K562 (cell line): Measurements from ENCODE around the gene ACSBG1. TPM values are rescaled to one million over a fixed set of nuclear protein-coding genes. Genes with fewer than 3 reads are reported as not detected.

Experiments
- ATAC-seq: fragments of 200-7000 bp; cut with Tn5 transposase; 3 replicates; pipeline ENCODE4 v1.9.1; 2020; ENCODE audit warnings: moderate library complexity
- BruUV-seq: library from RNA; stranded (reverse); fragments of 400-500 nt; replicated peaks from 2 replicates; lab custom pipeline; 2021; lab: Mats Ljungman, UMichigan
- CTCF ChIA-PET: fragments of 300-600 bp; formaldehyde crosslinking; extraction: SDS; loops from one replicate; lab custom pipeline; 2021; ENCODE audit warnings: low intra/inter-chr PET ratio; lab: Yijun Ruan, JAX
- POLR2A ChIA-PET: fragments of 300-600, 350-650 bp; sonication (Branson Sonifier 250); formaldehyde crosslinking; extraction: SDS; loops from one replicate; lab custom pipeline; 2021; ENCODE audit warnings: antibody characterized with exemption, inconsistent platforms; lab: Yijun Ruan, JAX
- DNase-seq, 4 experiments: peaks; one replicate each; pipeline versions ENCODE4 v3.0.0 to v3.0.0-alpha.2; 2011 to 2018; ENCODE audit warnings: low spot score in 3 of 4, mixed read lengths in 3 of 4; ENCODE audit errors: extremely low read depth in 1 of 4
- FAIRE-seq: peaks from 2 replicates; lab custom pipeline; 2011; peaks lifted over from hg19 to GRCh38; lab: Jason Lieb, UNC
- H2AFZ ChIP-seq: 2 replicates; pipeline ENCODE4 v1.6.0; 2011; ENCODE audit warnings: low read depth, low read length, control low read depth, inconsistent platforms
- H3K27ac ChIP-seq: fragments of 200-600 bp; 3 replicates; pipeline ENCODE4 v1.8.0; 2011; ENCODE audit warnings: low read depth, mild to moderate bottlenecking, control low read depth, inconsistent platforms, low read length, moderate library complexity, mixed read lengths; ENCODE audit errors: extremely low read depth
- H3K27me3 ChIP-seq, 2 experiments: fragments of 300-600 bp in 1 of 2; 2 replicates in 1 of 2; 3 replicates in 1 of 2; pipeline versions ENCODE4 v1.6.0 to v1.8.0; 2011; ENCODE audit warnings: inconsistent platforms in 2 of 2, low read length in 2 of 2, mild to moderate bottlenecking in 1 of 2, mixed read lengths in 1 of 2, moderate library complexity in 1 of 2; ENCODE audit not compliant: control insufficient read depth in 2 of 2, insufficient read depth in 2 of 2
- H3K36me3 ChIP-seq: fragments of 300-600 bp; 3 replicates; pipeline ENCODE4 v1.8.0; 2011; ENCODE audit warnings: mild to moderate bottlenecking, low read length, inconsistent platforms; ENCODE audit not compliant: control insufficient read depth, insufficient read depth
- H3K4me1 ChIP-seq, 2 experiments: fragments of 200-600 bp in 1 of 2; replicated peaks in 1 of 2; 2 replicates in 1 of 2; 3 replicates in 1 of 2; pipeline versions ENCODE4 v1.5.1 to v1.8.0; 2011; ENCODE audit warnings: inconsistent platforms in 2 of 2, low read length in 2 of 2, mild to moderate bottlenecking in 1 of 2, mixed read lengths in 1 of 2, moderate library complexity in 1 of 2; ENCODE audit not compliant: control insufficient read depth in 2 of 2, insufficient read depth in 2 of 2
- H3K4me2 ChIP-seq: 2 replicates; pipeline ENCODE4 v1.6.1; 2011; ENCODE audit warnings: low read length, control low read depth, inconsistent platforms, mixed read lengths; ENCODE audit not compliant: insufficient read depth
- H3K4me3 ChIP-seq: fragments of 200-600 bp; sonication (generic), shearing (Covaris generic); 2 replicates; pipeline ENCODE4 v1.5.1; 2016; ENCODE audit warnings: control low read depth, inconsistent platforms
- H3K79me2 ChIP-seq: fragments of 200-600 bp; 3 replicates; pipeline ENCODE4 v1.8.0; 2011; ENCODE audit warnings: low read length, inconsistent platforms; ENCODE audit not compliant: control insufficient read depth, insufficient read depth
- H3K9ac ChIP-seq, 2 experiments: 2 replicates each; pipeline versions ENCODE4 v1.6.0 to v1.6.1; 2011; ENCODE audit warnings: low read depth in 2 of 2, low read length in 2 of 2, control low read depth in 1 of 2, inconsistent platforms in 1 of 2, mild to moderate bottlenecking in 1 of 2, mixed read lengths in 1 of 2; ENCODE audit not compliant: insufficient read depth in 1 of 2
- H3K9me1 ChIP-seq: one replicate; pipeline ENCODE4 v1.6.0; 2011; ENCODE audit warnings: inconsistent platforms, mild to moderate bottlenecking, low read length, moderate library complexity; ENCODE audit not compliant: control insufficient read depth, insufficient read depth
- H3K9me3 ChIP-seq: replicated peaks from 2 replicates; pipeline ENCODE4 v1.5.1; 2011; ENCODE audit warnings: low read depth, low read length, inconsistent platforms; ENCODE audit not compliant: control insufficient read depth, insufficient read depth
- H4K20me1 ChIP-seq: replicated peaks from 2 replicates; pipeline ENCODE4 v1.6.1; 2011; ENCODE audit warnings: low read length, inconsistent platforms, mixed read lengths; ENCODE audit not compliant: control insufficient read depth, insufficient read depth
- MBD1 ChIP-seq: fragments of 250-450 bp; sonication (Bioruptor Pico); IDR thresholded peaks from 2 replicates; pipeline ENCODE4 v1.8.0; 2022; ENCODE audit warnings: inconsistent platforms
- NCOA2 ChIP-seq, 2 experiments: fragments of 450-650 bp; IDR thresholded peaks; 2 replicates each; pipeline ENCODE4 v1.6.1; 2018; ENCODE audit warnings: mild to moderate bottlenecking in 2 of 2, moderate library complexity in 1 of 2; ENCODE audit not compliant: partially characterized antibody in 2 of 2
- PCBP1 ChIP-seq: fragments of 200-400 bp; formaldehyde crosslinking; IDR thresholded peaks from 2 replicates; pipeline ENCODE4 v1.6.1; 2018; ENCODE audit warnings: mild to moderate bottlenecking, low read depth, low read length; ENCODE audit not compliant: poor library complexity, severe bottlenecking
- RBM17 ChIP-seq: fragments of 200-400 bp; formaldehyde crosslinking; IDR thresholded peaks from 2 replicates; pipeline ENCODE4 v1.6.1; 2017; ENCODE audit warnings: low read depth, mild to moderate bottlenecking, low read length, borderline replicate concordance
- XRCC5 ChIP-seq: fragments of 200-400 bp; formaldehyde crosslinking; IDR thresholded peaks from 2 replicates; pipeline ENCODE4 v1.6.1; 2017; ENCODE audit warnings: low read depth, mild to moderate bottlenecking, low read length
- ZNF75A ChIP-seq: fragments of 450-650 bp; formaldehyde crosslinking; IDR thresholded peaks from 2 replicates; pipeline ENCODE4 v1.4.0; 2020; ENCODE audit warnings: mild to moderate bottlenecking
- WGBS: fragments of 100-300 bp; shearing (Covaris generic); methylation state at CpG from one replicate; pipeline ENCODE4 v1.1.6; 2016; ENCODE audit warnings: low coverage, mixed read lengths; ENCODE audit not compliant: insufficient coverage; ENCODE audit errors: missing lambda C conversion rate; 5-methylcytosine and 5-hydroxymethylcytosine counted together
- in situ Hi-C: fragments of 300-500 bp; cut with MboI; formaldehyde crosslinking; loops from 4 replicates; pipeline ENCODE4 v1.15.0; 2018; ENCODE audit warnings: inconsistent platforms, mixed read lengths
- intact Hi-C: fragments of 100-400 bp; cut with micrococcal nuclease; formaldehyde crosslinking; loops from 2 replicates; pipeline ENCODE4 v1.14.2; 2022
- polyA plus RNA-seq, 8 experiments: library from polyadenylated mRNA; depleted of rRNA in 4 of 8; stranded (reverse) in 5 of 8; unstranded in 3 of 8; fragments of >200 nt; fragmentation: Nextera tagmentation in 2 of 8; fragmentation: Illumina TruSeq in 1 of 8; extraction: Ambion mirVana in 2 of 8; extraction: Trizol in 1 of 8; gene quantifications; 2 replicates each; pipeline versions ENCODE4 v1.2.1 to v1.2.3, GENCODE V29; 2011 to 2014; ENCODE audit warnings: inconsistent platforms in 1 of 8, missing spikeins in 1 of 8
- total RNA-seq, 7 experiments: library from RNA; depleted of rRNA in 6 of 7; stranded (reverse); fragments of >200 nt in 6 of 7; fragmentation: Illumina TruSeq in 2 of 7; extraction: Trizol in 2 of 7; gene quantifications; 2 replicates each; pipeline versions ENCODE4 v1.2.1 to v1.2.3, GENCODE V29; 2011 to 2021; ENCODE audit warnings: low replicate concordance in 1 of 7
- TF ChIP-seq, protein P1 (sequence below): fragments of 250-450 bp; sonication (Bioruptor Pico); IDR thresholded peaks from 2 replicates; pipeline ENCODE4 v1.9.0; 2021; ENCODE audit warnings: mild to moderate bottlenecking, inconsistent platforms
- TF ChIP-seq, protein P2 (sequence below): sonication (generic); formaldehyde crosslinking; IDR thresholded peaks from 2 replicates; pipeline ENCODE4 v1.8.0; 2022; ENCODE audit warnings: missing genetic modification reagents, mild to moderate bottlenecking, borderline replicate concordance
- TF ChIP-seq, protein P3 (sequence below): fragments of 450-650 bp; IDR thresholded peaks from 2 replicates; pipeline ENCODE4 v1.7.0; 2016; ENCODE audit warnings: borderline replicate concordance

The ACSBG1 gene
- total and polyA plus RNA-seq, 9 of the 15 experiments (the other 6 are each of a cell fraction or from before 2014, with no cell fraction given) = 0.36 to 6.4 (median 2.5) TPM

DNA sequence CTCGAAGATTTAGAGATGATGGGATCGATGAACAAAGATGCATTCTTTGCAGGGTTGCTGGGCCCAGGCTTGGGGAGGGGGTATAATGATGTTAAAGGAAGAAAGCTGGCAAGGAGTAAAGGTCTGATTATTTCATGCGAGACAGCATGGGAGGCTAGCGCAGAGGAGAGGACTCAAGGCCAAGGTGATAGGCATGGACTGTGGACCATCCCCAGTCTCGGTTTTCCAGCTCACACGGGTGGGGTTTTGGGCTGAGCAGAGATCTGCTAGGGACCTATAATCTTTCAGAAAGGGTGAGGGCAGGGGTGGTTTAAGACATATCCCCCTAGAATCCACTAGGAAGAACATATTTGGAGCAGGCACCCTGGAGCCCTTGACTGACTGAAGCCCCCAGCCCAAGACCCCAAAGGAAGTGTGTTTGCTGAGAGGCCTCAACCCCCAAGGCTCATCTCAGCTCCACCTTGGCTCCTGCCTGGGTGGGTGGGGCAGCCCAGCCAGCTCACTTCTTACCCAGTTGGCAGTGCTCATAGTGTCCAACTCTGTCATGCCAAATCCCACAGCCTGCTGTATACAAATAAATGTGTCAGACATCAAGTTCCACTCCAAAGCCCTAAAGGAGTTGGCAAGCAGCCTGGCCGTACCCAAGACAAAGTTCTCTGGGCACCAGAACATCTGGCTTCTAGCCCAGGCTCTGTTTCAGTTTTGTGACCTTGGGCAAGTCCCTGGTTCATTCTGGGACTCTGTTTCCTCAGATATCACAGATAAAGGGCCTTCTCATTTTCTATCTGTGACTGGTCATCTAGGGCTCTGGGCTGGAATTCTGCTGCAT is 17.9 kb downstream of the ACSBG1 start (continued):
- TF ChIP-seq, protein P1, sequence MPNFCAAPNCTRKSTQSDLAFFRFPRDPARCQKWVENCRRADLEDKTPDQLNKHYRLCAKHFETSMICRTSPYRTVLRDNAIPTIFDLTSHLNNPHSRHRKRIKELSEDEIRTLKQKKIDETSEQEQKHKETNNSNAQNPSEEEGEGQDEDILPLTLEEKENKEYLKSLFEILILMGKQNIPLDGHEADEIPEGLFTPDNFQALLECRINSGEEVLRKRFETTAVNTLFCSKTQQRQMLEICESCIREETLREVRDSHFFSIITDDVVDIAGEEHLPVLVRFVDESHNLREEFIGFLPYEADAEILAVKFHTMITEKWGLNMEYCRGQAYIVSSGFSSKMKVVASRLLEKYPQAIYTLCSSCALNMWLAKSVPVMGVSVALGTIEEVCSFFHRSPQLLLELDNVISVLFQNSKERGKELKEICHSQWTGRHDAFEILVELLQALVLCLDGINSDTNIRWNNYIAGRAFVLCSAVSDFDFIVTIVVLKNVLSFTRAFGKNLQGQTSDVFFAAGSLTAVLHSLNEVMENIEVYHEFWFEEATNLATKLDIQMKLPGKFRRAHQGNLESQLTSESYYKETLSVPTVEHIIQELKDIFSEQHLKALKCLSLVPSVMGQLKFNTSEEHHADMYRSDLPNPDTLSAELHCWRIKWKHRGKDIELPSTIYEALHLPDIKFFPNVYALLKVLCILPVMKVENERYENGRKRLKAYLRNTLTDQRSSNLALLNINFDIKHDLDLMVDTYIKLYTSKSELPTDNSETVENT (CRISPR knock-in tag) = no peak
- no peak for TF ChIP-seq ZNF75A
- TF ChIP-seq, all 486 proteins: peak for 0

DNA sequence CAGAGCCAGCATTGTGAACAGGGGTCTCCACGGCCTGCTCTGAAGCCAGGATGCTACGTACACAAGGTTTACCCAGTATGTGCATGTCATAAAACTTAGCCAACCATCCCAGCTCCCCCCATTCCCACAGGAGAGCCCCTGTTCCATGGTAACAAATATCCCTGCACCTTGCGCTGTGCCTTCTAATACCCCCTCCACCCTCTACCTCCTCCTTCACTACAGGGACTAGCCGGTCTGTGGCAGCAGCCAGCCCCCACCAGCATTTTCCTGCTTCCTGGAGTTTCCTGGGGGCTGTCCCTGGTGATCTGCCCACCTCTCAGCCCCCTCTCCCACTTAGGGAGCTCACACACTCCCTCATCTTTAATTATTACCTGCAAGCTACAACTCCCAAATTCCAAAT is 20.4 kb downstream of the ACSBG1 start:
- no peak for DNase-seq
- TF ChIP-seq, protein P2, sequence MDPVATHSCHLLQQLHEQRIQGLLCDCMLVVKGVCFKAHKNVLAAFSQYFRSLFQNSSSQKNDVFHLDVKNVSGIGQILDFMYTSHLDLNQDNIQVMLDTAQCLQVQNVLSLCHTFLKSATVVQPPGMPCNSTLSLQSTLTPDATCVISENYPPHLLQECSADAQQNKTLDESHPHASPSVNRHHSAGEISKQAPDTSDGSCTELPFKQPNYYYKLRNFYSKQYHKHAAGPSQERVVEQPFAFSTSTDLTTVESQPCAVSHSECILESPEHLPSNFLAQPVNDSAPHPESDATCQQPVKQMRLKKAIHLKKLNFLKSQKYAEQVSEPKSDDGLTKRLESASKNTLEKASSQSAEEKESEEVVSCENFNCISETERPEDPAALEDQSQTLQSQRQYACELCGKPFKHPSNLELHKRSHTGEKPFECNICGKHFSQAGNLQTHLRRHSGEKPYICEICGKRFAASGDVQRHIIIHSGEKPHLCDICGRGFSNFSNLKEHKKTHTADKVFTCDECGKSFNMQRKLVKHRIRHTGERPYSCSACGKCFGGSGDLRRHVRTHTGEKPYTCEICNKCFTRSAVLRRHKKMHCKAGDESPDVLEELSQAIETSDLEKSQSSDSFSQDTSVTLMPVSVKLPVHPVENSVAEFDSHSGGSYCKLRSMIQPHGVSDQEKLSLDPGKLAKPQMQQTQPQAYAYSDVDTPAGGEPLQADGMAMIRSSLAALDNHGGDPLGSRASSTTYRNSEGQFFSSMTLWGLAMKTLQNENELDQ (CRISPR knock-in tag) = no peak
- TF ChIP-seq RBM17 = no peak
- TF ChIP-seq, protein P3, sequence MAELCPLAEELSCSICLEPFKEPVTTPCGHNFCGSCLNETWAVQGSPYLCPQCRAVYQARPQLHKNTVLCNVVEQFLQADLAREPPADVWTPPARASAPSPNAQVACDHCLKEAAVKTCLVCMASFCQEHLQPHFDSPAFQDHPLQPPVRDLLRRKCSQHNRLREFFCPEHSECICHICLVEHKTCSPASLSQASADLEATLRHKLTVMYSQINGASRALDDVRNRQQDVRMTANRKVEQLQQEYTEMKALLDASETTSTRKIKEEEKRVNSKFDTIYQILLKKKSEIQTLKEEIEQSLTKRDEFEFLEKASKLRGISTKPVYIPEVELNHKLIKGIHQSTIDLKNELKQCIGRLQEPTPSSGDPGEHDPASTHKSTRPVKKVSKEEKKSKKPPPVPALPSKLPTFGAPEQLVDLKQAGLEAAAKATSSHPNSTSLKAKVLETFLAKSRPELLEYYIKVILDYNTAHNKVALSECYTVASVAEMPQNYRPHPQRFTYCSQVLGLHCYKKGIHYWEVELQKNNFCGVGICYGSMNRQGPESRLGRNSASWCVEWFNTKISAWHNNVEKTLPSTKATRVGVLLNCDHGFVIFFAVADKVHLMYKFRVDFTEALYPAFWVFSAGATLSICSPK = no peak
- no peak for TF ChIP-seq MBD1
- no peak for TF ChIP-seq PCBP1
- no peak for TF ChIP-seq XRCC5
- TF ChIP-seq NCOA2 (IDR thresholded peaks at IDR 0.05; ENCODE audit: partially characterized antibody in 2 of 2) = no peak

More for the DNA sequence above, 20.4 kb downstream of the ACSBG1 start:
- no peak overlapping the region for H3K4me3 ChIP-seq
- no peaks in the 10 kb centered on the region for H3K36me3 ChIP-seq
- in situ Hi-C loops (no loop called here), intact Hi-C loops (no loop called here)
- H3K27me3 ChIP-seq = peaks cover 3 to 12% of the 10 kb centered on the region in 2 experiments; a peak in 4 of 5 replicates
- POLR2A ChIA-PET = no interaction called here
- H2AFZ ChIP-seq = no peak overlapping the region
- WGBS = 29% methylated on average over 4 of the region's 4 CpGs
- H3K9me1 ChIP-seq = no peaks in the 10 kb centered on the region
- no TSS peak for BruUV-seq
- H3K27ac ChIP-seq = no peak overlapping the region
- H4K20me1 ChIP-seq = 0 out of 2 replicates have a peak, but pooled peaks cover 3% of the 10 kb centered on the region
- FAIRE-seq (no peak), ATAC-seq (no peak)
- H3K79me2 ChIP-seq = no peaks in the 10 kb centered on the region
- no peak overlapping the region for H3K9ac ChIP-seq
- no peak overlapping the region for H3K4me2 ChIP-seq
- no peaks in the 10 kb centered on the region for H3K9me3 ChIP-seq
- CTCF ChIA-PET = no interaction called here
- H3K4me1 ChIP-seq = peaks cover 13 to 24% of the 10 kb centered on the region in 2 experiments; a peak in 4 of 5 replicates
